Measurements from ENCODE around the gene WFDC9.
"Not testable (repeated sequence)": the region's sequence is repeated elsewhere in the genome, so short reads cannot be mapped to it uniquely, and the experiment has no call there.

- TF ChIP-seq ZFX (IDR thresholded peaks at IDR 0.05); EZH2phosphoT487 (IDR thresholded peaks at IDR 0.05; ENCODE audit: borderline replicate concordance); CTCF (IDR thresholded peaks at IDR 0.05 in 2 of 3, conservative IDR thresholded peaks at IDR 0.05 in 1 of 3; ENCODE audit: borderline replicate concordance in 1 of 3, insufficient read depth in 1 of 3, low read depth in 2 of 3, low read length in 2 of 3); RAD21 (IDR thresholded peaks at IDR 0.05; ENCODE audit: low read depth); EZH2 (IDR thresholded peaks at IDR 0.05); POLR2A (IDR thresholded peaks at IDR 0.05; ENCODE audit: borderline replicate concordance, extremely low read depth, insufficient read depth, insufficient read length); SIN3A (IDR thresholded peaks at IDR 0.05; ENCODE audit: low read depth); ZBTB33 (IDR thresholded peaks at IDR 0.05; ENCODE audit: extremely low read depth, insufficient replicate concordance, low read length); SP1 (IDR thresholded peaks at IDR 0.05; ENCODE audit: low read depth): not testable (repeated sequence)
These were observed 61.4 kb downstream of the WFDC9 start for GRCh38 chr20:45569650-45570049.

Data from HCT116 (cell line).